ENCODE data around the gene HNRNPH1.
"Not testable (repeated sequence)": the region's sequence is repeated elsewhere in the genome, so short reads cannot be mapped to it uniquely, and the experiment has no call there.

DNA sequence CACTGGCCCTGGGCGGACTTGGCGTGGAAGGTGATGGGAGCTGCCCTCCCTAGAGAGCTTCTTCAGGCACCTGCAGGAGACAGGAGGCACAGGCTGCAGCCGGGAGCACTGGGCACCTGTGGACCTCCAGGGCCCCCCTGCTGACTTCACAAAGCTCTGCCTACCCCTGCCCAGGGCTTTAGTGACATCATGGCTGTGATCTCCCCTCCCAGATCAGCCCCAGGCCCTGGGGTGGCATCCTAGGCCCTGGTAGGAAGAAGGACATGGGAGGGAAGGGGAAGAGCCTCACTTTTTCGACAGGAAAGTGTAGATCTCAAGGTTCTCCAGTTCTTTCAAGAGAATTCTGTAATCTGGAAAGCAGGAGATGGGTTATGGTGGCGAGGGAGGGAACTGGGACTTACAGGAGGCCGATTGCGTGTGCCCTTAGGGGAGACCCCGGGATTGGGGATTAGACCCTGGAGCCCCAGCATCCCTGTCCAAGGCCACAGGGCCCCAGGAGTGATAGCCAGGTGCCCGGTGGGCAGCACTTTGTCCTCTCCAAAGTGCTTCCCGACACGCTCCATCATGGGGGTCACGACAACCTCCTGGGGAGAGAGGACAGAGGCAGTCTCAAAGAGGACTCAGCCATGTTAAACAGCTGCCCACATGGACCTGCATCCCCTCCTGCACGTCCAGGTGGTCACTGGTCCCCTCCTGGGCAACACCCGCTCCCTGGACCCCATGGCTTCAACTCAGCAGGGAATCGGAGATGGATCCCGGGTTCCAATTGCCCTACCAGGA is 19.9 kb upstream of the HNRNPH1 start:
- TF ChIP-seq CTCF (IDR thresholded peaks at IDR 0.05; ENCODE audit: insufficient read depth, low read depth, low read length); EZH2 (IDR thresholded peaks at IDR 0.05; ENCODE audit: insufficient read depth, low read length): not testable (repeated sequence)
